SK-N-SH treated with all-trans-retinoic acid at 6 μM for 48 hours (cell line): ENCODE results near the gene AGPAT3.
A peak's percentile ranks its signal among the peaks of the same experiment; 100 is the strongest.

Experiments
- ATAC-seq: fragments of 200-7000 bp; cut with Tn5 transposase; 3 replicates; pipeline ENCODE4 v1.9.1; 2020; ENCODE audit warnings: mild to moderate bottlenecking, moderate library complexity
- ARNTL ChIP-seq: fragments of 450-650 bp; formaldehyde crosslinking; IDR thresholded peaks from 2 replicates; pipeline ENCODE4 v1.5.0; 2020; ENCODE audit warnings: low read depth, mild to moderate bottlenecking, moderate library complexity, borderline replicate concordance
- BACH2 ChIP-seq: fragments of 250-450 bp; sonication (Bioruptor Pico); IDR thresholded peaks from 2 replicates; pipeline ENCODE4 v1.9.0; 2021; ENCODE audit warnings: mild to moderate bottlenecking, borderline replicate concordance
- CSDC2 ChIP-seq: fragments of 250-450 bp; sonication (Bioruptor Pico); IDR thresholded peaks from 2 replicates; pipeline ENCODE4 v1.5.0; 2020; ENCODE audit warnings: mild to moderate bottlenecking, moderate library complexity
- ESRRG ChIP-seq: fragments of 250-450 bp; sonication (Bioruptor Pico); IDR thresholded peaks from 2 replicates; pipeline ENCODE4 v1.6.1; 2021; ENCODE audit warnings: mild to moderate bottlenecking
- GLIS3 ChIP-seq: fragments of 250-450 bp; sonication (Bioruptor Pico); IDR thresholded peaks from 2 replicates; pipeline ENCODE4 v1.5.0; 2020; ENCODE audit warnings: mild to moderate bottlenecking, moderate library complexity
- ISL1 ChIP-seq: fragments of 250-450 bp; sonication (Bioruptor Pico); IDR thresholded peaks from 2 replicates; pipeline ENCODE4 v2.1.2; 2022; ENCODE audit warnings: mild to moderate bottlenecking, moderate library complexity
- OSR1 ChIP-seq: fragments of 250-450 bp; sonication (Bioruptor Pico); IDR thresholded peaks from 2 replicates; pipeline ENCODE4 v1.8.0; 2022; ENCODE audit warnings: moderate library complexity, mild to moderate bottlenecking, inconsistent platforms
- PPARA ChIP-seq: fragments of 250-450 bp; sonication (Bioruptor Pico); IDR thresholded peaks from 2 replicates; pipeline ENCODE4 v1.5.0; 2020; ENCODE audit warnings: mild to moderate bottlenecking, borderline replicate concordance
- SNAI2 ChIP-seq: fragments of 250-450 bp; sonication (Bioruptor Pico); IDR thresholded peaks from 2 replicates; pipeline ENCODE4 v1.5.0; 2020; ENCODE audit warnings: mild to moderate bottlenecking, moderate library complexity
- TCF4 ChIP-seq: fragments of 250-450 bp; sonication (Bioruptor Pico); IDR thresholded peaks from 2 replicates; pipeline ENCODE4 v1.8.0; 2021; ENCODE audit warnings: mild to moderate bottlenecking, moderate library complexity, borderline replicate concordance
- TOX ChIP-seq: fragments of 250-450 bp; sonication (Bioruptor Pico); IDR thresholded peaks from 2 replicates; pipeline ENCODE4 v1.8.0; 2021; ENCODE audit warnings: mild to moderate bottlenecking, moderate library complexity, borderline replicate concordance
- ZC3H10 ChIP-seq: fragments of 250-450 bp; sonication (Bioruptor Pico); IDR thresholded peaks from 2 replicates; pipeline ENCODE4 v1.5.1; 2021; ENCODE audit warnings: mild to moderate bottlenecking, moderate library complexity
- ZFP3 ChIP-seq: fragments of 250-450 bp; sonication (Bioruptor Pico); IDR thresholded peaks from 2 replicates; pipeline ENCODE4 v1.5.0; 2020; ENCODE audit warnings: mild to moderate bottlenecking, moderate library complexity
- ZFP30 ChIP-seq: fragments of 450-650 bp; formaldehyde crosslinking; IDR thresholded peaks from 2 replicates; pipeline ENCODE4 v1.5.0; 2022; ENCODE audit warnings: mild to moderate bottlenecking, moderate library complexity
- ZNF565 ChIP-seq: fragments of 450-650 bp; formaldehyde crosslinking; conservative IDR thresholded peaks from 2 replicates; pipeline ENCODE4 v1.5.0; 2020; ENCODE audit warnings: low read depth, mild to moderate bottlenecking, moderate library complexity
- ZNF70 ChIP-seq: fragments of 450-650 bp; formaldehyde crosslinking; IDR thresholded peaks from 2 replicates; pipeline ENCODE4 v1.5.0; 2020; ENCODE audit warnings: mild to moderate bottlenecking, moderate library complexity
- ZNF8 ChIP-seq: fragments of 450-650 bp; formaldehyde crosslinking; IDR thresholded peaks from 2 replicates; pipeline ENCODE4 v1.5.0; 2020; ENCODE audit warnings: mild to moderate bottlenecking, moderate library complexity
- TF ChIP-seq, protein P1 (sequence below): fragments of 250-450 bp; sonication (Bioruptor Pico); IDR thresholded peaks from 2 replicates; pipeline ENCODE4 v1.8.0; 2021; ENCODE audit warnings: low read depth, mild to moderate bottlenecking, moderate library complexity, borderline replicate concordance
- TF ChIP-seq, protein P2 (sequence below): fragments of 250-450 bp; sonication (Bioruptor Pico); IDR thresholded peaks from 2 replicates; pipeline ENCODE4 v1.5.1; 2021; ENCODE audit warnings: mild to moderate bottlenecking, moderate library complexity
- TF ChIP-seq, protein P3 (sequence below): fragments of 250-450 bp; sonication (Bioruptor Pico); IDR thresholded peaks from 2 replicates; pipeline ENCODE4 v1.8.0; 2020; ENCODE audit warnings: mild to moderate bottlenecking, moderate library complexity, borderline replicate concordance
- TF ChIP-seq, protein P4 (sequence below): fragments of 250-450 bp; sonication (Bioruptor Pico); IDR thresholded peaks from 2 replicates; pipeline ENCODE4 v1.5.1; 2020; ENCODE audit warnings: low read depth, mild to moderate bottlenecking, moderate library complexity

Gene AGPAT3

DNA sequence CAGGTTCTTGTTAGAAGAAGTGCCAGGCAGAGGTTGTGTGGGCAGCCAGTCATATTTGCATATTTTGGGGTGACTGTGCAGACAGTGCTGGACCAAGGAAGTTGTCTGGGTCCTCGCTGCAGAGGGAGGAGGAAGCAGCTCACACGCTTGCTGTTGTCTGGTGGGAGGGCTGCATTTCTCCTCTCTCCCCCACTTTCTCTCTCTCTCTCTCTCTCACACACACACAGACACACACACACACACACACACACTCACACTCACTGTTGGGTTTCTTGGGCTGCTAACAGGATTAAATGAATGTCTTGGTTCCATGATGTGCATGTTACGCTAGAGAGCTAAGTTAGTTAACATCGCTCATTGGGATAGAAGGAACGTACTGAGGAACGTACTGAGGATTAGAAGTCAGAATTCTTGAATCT, 72.9 kb downstream of the AGPAT3 start (continued):
- TF ChIP-seq, protein P1, sequence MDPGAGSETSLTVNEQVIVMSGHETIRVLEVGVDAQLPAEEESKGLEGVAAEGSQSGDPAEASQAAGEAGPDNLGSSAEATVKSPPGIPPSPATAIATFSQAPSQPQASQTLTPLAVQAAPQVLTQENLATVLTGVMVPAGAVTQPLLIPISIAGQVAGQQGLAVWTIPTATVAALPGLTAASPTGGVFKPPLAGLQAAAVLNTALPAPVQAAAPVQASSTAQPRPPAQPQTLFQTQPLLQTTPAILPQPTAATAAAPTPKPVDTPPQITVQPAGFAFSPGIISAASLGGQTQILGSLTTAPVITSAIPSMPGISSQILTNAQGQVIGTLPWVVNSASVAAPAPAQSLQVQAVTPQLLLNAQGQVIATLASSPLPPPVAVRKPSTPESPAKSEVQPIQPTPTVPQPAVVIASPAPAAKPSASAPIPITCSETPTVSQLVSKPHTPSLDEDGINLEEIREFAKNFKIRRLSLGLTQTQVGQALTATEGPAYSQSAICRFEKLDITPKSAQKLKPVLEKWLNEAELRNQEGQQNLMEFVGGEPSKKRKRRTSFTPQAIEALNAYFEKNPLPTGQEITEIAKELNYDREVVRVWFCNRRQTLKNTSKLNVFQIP (CRISPR knock-in tag): no peak
- TF ChIP-seq, protein P2, sequence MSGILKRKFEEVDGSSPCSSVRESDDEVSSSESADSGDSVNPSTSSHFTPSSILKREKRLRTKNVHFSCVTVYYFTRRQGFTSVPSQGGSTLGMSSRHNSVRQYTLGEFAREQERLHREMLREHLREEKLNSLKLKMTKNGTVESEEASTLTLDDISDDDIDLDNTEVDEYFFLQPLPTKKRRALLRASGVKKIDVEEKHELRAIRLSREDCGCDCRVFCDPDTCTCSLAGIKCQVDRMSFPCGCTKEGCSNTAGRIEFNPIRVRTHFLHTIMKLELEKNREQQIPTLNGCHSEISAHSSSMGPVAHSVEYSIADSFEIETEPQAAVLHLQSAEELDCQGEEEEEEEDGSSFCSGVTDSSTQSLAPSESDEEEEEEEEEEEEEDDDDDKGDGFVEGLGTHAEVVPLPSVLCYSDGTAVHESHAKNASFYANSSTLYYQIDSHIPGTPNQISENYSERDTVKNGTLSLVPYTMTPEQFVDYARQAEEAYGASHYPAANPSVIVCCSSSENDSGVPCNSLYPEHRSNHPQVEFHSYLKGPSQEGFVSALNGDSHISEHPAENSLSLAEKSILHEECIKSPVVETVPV (CRISPR knock-in tag): no peak
- no peak for TF ChIP-seq TCF4 (CRISPR knock-in tag)
- TF ChIP-seq ZFP30 (CRISPR knock-in tag): no peak
- no peak for TF ChIP-seq ESRRG (CRISPR knock-in tag)

DNA sequence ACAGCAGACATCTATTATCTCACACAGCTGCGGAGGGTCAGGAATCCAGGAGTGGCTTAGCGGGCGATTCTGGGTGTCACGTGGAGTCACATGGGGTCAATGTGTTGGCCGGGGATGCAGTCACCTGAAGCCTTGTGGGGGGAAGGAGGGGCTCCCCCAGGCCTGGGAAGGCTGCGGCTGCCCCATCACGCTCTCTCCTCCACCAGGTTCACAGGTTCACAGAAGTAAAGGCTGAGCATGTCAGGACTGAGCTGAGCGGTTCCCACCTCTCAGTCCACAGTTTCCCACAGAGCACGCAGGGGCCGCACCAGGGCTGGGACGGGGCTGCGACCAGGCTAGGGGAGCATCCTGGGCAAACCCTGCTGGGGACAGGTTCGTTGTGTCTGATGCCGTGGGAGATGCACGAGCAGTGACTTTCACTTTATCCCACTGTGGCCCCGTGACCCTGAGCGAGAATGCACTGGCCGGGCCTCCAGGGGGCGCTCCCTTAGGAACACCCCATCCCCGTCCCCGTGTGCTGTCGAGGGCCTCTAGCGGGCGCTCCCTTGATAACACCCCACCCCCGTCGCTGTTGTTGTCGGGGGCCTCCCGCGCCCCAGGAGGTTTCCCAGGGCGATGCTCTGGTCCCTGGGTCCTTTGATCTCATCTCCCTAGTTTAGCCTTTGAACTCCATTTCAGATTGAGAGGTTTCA, 73.9 kb downstream of the AGPAT3 start:
- peak; percentile 95 for ATAC-seq
- TF ChIP-seq, protein P3, sequence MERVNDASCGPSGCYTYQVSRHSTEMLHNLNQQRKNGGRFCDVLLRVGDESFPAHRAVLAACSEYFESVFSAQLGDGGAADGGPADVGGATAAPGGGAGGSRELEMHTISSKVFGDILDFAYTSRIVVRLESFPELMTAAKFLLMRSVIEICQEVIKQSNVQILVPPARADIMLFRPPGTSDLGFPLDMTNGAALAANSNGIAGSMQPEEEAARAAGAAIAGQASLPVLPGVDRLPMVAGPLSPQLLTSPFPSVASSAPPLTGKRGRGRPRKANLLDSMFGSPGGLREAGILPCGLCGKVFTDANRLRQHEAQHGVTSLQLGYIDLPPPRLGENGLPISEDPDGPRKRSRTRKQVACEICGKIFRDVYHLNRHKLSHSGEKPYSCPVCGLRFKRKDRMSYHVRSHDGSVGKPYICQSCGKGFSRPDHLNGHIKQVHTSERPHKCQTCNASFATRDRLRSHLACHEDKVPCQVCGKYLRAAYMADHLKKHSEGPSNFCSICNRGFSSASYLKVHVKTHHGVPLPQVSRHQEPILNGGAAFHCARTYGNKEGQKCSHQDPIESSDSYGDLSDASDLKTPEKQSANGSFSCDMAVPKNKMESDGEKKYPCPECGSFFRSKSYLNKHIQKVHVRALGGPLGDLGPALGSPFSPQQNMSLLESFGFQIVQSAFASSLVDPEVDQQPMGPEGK (CRISPR knock-in tag): no peak
- TF ChIP-seq ZNF70 (CRISPR knock-in tag) (no peak), GLIS3 (no peak), ISL1 (CRISPR knock-in tag) (no peak), SNAI2 (CRISPR knock-in tag) (no peak), ZNF8 (CRISPR knock-in tag) (no peak), ZFP3 (no peak), CSDC2 (CRISPR knock-in tag) (no peak), TOX (CRISPR knock-in tag) (no peak), BACH2 (CRISPR knock-in tag) (no peak), ESRRG (CRISPR knock-in tag) (no peak), TCF4 (CRISPR knock-in tag) (no peak), OSR1 (CRISPR knock-in tag) (no peak)
- TF ChIP-seq, protein P1 (CRISPR knock-in tag): no peak
- TF ChIP-seq, protein P2 (CRISPR knock-in tag): no peak
- TF ChIP-seq, all 23 proteins: peak for 0

DNA sequence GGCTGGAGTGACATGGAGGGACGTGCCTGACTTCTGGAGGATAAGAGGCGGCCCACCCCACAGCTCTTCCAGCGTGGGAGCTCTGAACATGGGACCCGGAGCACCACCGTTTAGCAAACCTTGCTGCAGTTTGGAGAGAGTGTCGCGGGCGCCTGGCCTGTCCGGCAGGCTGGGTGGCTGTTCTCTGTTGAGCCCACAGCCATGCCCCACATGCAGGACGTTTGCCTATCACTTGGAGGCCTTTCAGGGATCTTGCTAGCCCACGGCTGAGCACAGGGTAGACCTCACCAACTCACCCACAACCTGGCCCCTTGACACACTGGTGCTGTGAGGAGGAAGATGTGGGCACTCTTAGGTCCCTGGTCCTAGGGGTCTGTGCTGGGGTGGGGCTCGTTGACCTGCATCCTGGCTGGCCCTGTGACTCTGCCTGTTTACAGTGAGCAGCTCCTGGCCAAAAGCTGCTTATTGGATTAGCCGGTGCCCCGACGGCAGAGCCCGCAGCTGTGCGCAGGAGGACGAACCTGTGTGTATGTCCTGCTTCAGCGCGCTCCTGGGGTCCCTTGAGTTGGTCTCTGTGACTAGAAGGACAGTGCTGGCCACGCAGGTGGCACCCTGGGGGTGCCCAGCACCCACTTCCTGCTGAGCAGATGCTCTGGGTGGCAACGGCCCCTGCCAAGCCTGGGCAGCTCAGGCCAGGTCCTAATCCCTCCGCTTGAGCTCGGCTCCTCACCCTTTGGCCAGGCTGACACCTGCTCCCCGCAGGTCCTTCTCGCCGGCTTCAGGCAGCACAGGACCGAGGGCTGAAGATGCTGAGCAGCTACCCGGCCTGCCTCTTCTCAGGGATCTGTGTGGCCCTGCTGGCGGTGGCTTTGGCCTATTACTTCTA, 74.7 kb downstream of the AGPAT3 start:
- ATAC-seq: no peak
- TF ChIP-seq ZC3H10 (CRISPR knock-in tag) (no peak), ZNF70 (CRISPR knock-in tag) (no peak), PPARA (CRISPR knock-in tag) (no peak), BACH2 (CRISPR knock-in tag) (no peak), OSR1 (CRISPR knock-in tag) (no peak), ARNTL (no peak), ZNF565 (CRISPR knock-in tag) (no peak), TOX (CRISPR knock-in tag) (no peak), SNAI2 (CRISPR knock-in tag) (no peak), CSDC2 (CRISPR knock-in tag) (no peak), ESRRG (CRISPR knock-in tag) (no peak), ZFP3 (no peak), ZNF8 (CRISPR knock-in tag) (no peak)
- TF ChIP-seq, protein P4, sequence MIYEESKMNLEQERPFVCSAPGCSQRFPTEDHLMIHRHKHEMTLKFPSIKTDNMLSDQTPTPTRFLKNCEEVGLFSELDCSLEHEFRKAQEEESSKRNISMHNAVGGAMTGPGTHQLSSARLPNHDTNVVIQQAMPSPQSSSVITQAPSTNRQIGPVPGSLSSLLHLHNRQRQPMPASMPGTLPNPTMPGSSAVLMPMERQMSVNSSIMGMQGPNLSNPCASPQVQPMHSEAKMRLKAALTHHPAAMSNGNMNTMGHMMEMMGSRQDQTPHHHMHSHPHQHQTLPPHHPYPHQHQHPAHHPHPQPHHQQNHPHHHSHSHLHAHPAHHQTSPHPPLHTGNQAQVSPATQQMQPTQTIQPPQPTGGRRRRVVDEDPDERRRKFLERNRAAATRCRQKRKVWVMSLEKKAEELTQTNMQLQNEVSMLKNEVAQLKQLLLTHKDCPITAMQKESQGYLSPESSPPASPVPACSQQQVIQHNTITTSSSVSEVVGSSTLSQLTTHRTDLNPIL (CRISPR knock-in tag): no peak
- TF ChIP-seq, protein P1 (CRISPR knock-in tag): no peak
- TF ChIP-seq, protein P3 (CRISPR knock-in tag): no peak
